NOMO-1 treated with dmso at 0.1 percent for 144 hours (cell line): ENCODE results near the gene USP40.

Experiments used
- DNase-seq: peaks from one replicate; lab custom pipeline; 2025; ENCODE audit not compliant: unreplicated experiment; lab: John Stamatoyannopoulos, UW

Gene USP40

DNA sequence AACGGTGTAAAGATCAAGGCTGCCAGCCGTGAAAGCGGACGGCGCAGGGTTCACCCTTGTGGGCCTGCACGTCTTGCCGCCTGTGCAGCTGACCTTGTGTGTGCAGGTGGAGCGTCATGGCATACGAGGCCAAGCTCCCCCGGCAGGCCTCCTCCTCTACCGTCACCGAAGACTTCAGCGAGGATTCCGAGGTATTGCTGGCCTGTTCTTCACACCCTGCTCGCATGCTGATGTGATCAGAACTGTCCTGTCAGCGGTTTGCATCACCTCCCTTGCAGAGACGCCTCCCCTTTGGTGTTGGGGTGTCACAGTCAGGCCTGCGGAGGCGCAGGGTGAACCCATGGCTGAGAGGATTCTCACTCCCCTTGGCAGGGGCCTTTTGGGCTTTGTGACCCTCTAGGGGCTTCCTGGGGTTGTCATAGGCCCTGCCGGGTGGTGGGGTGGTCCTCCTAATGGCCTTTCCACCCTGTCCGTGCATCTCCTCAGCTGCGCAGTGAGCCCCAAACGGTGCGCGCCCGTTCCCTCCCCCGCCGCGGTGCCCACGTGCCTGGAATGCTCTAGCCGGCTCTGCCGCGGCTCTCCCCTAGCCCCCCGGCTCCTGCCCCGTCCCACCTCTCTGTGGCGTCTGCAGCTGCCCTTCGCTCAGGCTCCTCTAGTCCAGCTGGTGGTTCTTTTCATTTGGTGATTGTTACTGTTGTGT is 119.8 kb downstream of the USP40 start:
- DNase-seq: no peak

DNA sequence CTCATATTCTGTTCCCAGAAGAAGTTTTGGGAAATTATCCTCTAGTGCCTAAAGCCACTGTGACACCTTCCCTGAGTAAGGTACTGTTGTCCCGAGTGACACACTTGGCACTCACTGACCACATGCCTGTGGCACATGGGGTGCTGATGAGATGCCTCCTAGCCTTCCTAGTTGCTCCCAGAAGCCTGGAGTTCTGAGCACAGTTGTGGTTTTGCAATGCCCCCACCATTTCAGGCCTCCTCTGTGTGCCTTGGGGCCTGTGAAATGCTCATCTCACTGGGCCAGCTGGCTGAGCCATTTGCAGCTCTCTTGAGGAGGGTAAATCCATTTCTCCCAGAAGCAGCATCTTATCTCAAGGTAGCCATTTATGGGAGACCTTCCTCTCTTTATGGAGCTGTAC is 120.5 kb downstream of the USP40 start:
- no peak for DNase-seq

DNA sequence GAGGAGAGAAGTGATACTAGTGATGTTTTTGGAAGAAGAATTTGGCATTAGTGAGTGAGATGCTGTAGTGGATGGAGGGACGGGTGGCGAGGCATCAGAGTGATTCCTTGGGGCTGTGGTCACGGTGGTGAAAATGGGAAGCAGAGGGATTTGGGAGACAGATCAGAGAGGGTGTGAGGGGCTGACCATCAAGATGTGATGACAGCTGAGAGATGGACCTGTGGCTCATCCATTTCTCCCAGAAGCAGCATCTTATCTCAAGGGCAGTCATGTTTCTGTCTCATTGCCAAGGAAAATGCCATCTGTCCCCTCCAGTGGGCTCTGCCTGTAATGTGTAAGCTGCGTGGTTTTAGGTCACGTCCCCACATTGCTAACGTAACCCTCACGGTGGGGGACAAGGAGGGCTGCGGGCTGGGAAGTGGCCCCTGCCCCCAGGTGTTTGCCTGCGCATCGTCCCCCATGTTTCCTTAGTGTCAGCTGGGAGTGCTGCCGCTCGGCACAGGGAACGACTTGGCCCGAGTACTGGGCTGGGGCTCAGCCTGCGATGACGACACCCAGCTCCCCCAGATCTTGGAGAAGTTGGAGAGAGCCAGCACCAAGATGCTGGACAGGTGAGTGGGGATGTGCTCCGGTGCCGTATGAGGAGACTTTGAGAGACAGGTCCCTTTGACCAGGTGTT is 121.3 kb downstream of the USP40 start:
- no peak for DNase-seq

DNA sequence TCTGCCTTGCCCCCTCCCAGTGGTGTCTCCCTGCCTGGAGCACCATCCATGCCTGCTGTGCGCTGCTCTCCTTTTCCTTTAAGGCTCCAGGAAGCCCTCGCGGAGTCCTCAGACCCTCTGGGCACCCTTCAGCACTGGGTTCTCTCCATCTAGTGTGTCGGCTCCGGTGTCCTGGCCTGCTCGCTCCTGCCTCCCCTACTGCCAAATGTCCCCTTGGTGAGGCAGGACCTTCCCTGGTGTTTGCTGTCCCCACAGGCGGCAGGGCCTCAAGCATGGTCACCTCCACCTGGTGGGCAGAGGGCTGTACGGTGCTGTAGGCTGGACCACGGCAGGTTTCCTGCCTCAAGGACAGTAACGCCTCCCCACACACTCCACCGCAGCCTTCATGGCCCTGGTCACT is 122.1 kb downstream of the USP40 start:
- no peak for DNase-seq

DNA sequence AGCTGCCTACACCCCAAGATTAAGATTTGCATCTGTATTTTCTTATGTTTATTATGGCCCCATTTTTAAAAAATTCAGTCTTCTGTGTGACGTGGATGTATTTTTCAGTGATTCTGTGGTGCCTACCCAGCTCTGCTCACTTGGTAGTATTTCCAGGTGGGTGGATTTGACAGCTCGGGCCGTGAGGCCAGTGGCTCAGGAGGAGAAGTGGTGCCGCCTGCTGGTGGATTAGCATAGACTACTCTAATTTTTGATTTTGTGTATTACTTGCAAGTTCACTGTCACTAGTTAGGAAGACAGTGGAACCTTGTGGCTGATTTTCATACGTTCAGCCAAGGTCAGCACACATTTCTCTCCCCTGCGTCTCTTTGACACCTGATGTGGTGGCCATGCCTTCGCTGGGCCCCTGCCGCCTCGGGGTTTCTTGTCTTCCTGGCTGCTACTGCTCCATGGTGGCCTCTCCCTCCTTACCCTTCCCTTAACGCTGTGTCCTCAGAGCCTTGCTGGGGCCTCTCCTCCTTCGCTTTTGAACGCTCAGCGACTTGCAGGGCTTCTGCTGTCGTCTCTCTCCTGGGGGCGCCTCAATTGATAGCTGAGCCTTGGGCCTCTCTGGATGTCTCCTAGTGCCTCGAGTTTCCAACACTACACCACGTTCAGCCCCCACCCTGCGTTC is 122.9 kb downstream of the USP40 start:
- DNase-seq: peak; percentile 40

DNA sequence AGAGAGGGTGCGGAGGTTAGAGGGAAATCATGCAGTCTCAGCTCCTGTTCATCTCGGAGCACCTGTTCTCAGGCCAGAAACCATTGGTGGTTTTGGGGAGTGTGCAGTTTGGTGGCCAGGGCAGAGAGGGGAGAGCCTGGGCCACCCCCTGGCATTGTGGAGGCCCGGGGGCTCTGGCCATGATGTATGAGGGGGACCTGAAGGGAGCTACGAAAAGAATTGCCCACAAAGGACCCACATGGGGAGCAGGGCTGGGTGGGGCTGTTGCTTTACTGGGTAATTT is 124.6 kb downstream of the USP40 start:
- no peak for DNase-seq

DNA sequence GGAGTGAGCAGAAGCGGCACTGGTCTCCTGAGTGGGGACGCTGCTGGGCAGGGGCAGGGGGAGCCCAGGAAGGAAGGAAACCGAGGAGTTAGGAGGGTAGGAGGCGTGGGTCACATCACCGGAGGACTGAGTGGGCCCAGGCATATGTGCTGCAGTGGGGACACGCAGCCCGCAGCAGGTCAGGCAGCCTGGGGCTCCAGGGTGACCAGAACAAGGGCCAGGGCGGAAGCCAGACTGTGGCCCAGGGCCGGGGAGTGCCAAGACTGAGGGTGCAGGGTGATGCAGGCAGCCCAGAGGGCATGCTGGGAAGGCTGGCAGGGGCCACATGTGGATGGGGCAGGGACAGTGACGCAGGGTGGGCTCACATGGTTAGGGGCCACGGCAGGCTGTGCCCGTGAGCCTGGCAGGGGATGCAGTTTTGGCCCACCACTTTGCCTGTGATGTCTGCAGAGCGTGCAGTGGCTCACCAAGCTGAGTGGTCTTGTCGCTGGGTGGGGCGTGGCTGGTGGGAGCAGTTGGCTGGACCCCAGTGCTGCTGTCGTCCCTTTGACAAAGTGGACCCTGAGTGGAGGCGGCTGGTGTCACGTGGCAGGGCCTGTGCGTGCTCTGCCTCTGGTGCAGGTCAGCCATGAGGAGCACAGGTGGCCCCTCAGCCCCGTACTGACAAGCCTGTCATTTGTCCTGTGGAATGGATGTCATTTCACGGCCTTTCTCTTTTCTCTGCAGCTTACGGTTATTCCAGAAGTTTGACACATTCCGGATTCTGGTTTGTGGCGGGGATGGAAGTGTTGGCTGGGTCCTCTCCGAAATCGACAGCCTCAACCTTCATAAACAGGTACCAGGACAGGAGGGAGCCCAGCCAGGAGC is 125.2 kb downstream of the USP40 start:
- DNase-seq: no peak

DNA sequence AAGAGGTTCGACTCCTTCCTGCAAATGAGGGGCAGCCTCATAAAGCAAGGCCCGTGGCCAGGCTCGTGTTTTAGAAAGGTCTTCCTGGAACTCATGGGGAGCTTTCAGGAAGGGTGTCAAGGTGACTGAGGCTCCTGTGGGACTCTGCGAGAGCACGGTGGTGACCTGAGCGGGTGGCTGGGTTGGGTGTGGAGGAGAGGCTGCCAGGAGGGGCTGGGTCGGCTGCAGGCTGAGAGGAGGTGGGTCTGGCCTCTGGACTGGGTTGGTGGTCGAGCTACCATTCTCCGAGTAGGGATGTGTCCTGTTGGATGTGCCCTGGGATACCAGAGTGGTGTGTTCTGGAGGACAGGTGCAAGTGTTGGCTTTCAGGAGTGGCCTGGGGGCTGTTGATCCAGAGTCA is 125.9 kb downstream of the USP40 start:
- DNase-seq: no peak

DNA sequence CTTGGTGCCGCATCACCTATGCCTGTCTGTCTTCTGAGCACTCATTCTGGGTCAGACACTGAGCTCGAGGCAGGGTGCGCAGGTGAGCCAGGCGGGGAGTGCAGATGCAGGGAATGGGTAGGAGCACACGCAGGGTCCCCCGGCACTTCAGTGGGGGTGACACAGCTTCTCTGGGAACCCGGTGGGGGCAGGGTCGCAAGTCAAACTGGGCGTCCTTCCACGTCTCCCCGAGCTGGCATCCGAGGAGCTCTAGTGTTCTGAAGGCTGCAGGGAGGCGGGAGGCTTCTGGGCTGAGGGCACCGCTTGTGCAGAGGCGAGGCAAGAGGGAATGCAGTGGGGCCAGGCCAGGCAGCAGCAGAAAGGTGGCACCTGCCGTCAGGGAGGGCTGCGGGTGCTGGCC is 126.3 kb downstream of the USP40 start:
- no peak for DNase-seq

DNA sequence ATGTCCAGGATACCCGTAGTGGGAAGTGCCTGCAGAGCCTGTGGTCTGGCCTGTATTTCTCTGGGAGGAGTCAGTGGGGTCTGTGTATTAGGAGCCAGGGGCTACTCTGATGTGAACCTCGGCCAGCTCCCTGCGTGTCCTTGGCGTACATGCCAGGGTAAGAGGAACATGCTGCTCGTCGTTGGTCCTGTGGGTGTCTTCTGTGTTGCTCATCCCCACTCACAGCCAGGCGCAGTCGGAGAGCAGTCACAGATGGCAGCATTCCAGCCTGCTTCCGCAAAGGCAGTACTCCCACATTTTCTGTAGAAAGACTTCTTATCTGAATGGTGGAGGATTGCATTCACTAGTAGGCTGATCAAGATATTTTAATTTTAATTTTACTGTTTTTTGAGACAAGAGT is 127.4 kb downstream of the USP40 start:
- no peak for DNase-seq

DNA sequence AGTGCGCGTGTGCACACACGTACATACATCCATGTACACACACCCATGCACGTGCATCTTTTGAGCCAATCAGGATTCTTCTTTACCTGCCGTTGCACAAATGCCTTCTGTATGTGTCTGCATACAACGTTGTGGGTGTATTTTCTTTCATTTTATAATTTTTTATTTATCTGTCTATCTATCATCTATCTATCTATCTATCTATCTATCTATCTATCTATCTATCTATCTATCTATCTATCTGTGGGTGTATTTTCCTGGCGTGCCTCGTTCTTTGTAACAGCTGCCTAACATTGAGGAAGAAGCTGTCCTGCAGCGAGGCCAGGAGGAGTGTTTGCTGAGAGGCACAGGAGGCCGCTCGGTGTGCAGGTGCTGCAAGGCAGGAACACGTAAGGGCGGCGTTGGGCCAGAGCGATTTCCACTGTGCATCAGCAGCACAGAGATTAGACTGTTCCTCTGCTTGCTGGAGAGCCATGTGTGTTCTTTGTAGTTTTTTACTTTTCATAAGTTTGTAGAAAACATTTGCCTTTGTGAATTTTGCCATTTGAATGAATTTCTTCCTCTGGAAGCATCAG is 127.9 kb downstream of the USP40 start:
- DNase-seq: no peak

DNA sequence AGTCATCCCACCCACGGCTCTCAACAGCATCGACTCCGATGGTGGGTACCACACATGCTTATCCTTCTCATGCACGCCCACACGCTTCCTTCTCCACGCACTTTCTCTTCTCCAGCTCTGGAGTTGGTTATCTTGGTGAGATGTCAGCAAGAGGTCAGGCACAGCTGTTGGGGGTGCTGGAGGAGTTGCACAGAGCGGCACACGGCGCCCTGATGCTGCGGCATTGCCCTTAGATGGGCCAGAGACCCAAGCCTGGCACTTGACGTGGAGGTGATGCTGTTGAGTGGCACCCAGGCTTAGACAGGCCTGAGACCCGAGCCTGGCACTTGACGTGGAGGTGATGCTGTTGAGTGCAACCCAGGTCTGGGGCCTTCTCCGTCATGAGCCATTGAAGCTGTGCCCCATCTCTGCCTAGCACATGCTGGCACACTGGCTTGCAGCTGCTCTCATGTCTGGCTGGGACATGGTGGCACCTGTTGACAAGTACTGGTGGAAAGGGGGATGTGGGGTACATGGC is 129.1 kb downstream of the USP40 start:
- no peak for DNase-seq

DNA sequence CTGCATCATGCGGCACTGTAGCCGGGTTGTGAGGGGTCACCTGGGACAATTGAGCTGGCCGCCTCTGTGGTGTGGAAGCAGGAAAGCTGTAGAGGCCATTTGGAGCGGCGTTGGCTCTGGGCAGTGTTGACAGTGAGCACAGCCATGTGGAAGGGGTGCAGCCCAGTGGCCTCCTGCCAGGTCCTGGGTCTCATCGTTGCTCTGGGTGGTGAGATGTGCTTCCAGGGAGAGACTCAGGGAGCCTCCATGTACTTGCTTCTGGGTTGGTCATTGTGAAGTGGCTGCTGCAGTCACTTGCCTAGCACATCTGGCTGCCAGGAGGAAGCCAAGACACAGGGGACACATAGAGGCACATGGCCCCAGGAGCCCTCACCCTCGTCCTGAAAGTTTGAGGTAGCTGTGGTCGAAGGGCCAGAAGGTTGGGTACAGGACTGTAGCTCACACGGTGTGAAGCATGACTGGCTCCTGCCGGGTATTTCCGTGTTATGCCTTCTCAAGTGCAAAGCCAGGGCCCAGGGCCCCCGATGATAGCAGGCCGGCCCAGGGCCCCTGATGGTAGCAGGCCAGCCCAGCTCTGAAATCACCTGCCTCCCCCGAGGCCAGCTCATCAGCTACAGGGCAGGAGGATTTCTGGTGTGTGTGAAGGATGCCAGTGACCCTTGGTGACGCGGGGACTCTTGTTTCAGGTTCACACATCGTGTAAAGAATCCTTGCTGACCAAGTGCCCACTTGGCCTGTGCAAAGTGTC is 129.7 kb downstream of the USP40 start:
- DNase-seq: no peak

DNA sequence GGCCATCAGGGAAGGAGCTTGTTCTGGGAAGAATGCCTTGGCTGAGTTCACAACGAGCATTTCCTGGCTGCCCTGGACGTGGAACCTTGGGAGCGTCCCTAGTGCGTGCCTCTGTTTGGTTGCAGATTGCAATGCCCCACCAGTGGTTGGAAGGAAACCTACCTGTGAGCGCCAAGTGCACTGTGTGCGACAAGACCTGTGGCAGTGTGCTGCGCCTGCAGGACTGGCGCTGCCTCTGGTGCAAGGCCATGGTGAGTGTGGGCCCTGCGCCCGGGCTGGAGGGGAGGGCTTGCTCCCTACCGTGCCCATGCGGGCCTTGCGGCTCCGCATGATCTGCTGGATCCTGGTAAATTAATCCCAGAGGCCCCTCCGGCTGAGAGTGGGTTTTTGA is 130.4 kb downstream of the USP40 start:
- DNase-seq: no peak

DNA sequence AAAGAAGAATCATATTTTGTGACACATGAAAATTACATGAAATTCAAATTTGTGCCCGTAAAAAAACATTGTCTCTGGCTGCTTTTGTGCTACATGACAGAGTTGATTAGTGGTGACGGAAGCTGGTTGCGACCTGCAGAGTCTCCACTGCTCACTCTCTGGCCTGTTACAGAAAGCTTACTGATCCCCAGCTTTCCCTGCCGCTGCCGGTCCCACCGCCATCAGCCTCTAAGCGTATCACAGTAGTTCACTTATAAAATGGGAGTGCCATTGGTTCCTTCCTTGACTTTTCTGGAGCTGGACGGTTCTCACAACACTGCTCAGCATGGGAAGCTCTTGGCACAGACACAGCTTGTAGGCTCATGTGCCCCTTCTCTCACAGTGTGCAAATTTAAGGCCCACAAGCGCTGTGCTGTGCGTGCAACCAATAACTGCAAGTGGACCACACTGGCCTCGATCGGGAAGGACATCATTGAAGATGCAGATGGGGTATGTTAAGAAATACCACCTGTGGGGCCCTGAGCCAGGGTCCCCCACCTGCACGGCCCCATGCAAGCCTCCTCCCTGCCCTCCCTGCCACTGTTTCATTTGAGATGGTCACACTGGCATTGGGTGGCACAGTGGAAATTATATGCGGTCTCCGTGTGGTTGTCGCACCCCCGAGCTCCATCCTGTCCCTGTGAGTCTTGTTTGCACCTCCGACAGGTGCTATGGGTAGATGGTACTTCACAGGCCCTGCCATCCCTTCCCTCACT is 131.0 kb downstream of the USP40 start:
- DNase-seq: no peak

DNA sequence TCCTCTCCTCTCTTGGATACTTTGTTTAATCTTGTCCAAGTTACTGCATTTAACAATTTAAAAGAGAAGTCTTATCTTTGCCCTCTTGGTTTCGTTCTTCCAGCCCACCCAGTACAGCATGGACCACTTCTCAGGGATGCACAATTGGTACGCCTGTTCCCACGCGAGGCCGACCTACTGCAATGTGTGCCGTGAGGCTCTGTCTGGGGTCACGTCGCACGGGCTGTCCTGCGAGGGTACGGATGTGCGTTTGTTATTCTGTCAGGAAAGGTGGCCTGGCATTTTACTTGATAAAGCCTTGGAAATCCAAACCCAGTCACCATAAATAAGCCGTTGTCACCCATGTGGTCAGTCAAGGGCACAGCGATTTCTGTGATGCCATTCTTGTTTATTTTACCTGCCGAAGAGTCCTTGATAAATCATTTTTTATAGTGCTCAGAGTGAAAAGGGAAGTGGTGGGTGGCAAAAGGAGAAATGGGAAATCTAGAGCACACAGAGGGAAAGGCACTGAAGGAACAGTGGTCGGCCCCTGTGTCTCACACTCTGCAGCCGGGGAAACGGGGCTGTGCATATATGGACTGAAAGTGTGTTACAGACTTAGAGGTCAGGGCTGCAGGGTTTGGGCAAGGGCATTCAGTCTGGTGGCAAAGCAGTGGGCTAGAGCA is 131.8 kb downstream of the USP40 start:
- peak; percentile 73 for DNase-seq

DNA sequence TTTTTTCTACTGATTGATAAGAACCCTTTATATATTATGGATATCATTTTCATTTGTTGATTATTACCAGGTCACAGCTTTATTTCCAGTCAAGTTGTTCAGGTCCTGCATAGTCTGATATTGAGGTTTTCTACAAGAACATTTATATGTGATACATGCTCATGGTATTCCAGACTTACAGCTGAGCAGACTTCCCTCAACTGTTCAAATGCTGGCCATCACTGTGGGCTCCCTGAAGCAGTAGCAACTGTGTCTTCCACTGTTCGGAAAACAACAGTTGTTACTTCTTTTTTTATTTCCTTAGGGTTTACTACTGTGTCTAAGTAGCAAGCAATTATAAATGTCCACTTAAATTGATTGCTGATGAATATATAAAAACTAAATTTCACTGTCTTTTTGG is 132.8 kb downstream of the USP40 start:
- no peak for DNase-seq

DNA sequence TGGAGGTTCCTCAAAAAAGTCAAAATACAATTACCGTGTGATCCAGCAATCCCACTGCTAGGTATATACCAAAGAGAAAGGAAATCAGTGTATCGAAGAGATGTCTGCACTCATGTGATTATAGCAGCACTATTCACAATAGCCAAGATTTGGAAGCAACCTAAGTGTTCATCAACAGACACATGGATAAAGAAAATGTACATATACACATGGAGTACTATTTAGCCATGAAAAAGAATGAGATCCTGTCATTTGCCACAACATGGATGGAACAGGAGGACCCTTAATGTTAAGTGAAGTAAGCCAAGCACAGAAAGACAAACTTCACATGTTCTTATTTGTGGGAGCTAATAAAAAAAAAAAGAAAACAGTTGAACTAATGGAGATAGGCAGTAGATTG is 133.6 kb downstream of the USP40 start:
- no peak for DNase-seq

DNA sequence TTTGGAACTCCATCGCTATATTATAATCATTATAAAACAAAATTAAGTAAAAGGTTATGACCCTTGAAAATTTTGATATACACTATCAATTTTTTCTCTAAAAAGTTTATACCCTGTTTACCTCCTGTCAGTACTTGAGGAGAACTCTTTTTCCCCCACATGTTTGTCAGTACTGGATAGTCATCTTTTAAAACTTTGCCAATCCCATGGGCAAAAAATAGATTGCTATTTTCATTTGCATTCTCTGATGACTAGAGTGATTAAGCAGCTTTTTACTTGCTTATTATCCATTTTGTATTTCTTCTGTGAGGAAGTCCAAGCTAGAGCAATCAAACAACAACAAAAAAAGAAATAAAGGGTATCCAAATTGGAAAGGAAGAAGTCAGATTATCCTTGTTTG is 135.9 kb downstream of the USP40 start:
- no peak for DNase-seq
